ENCODE data around the gene TSPAN15. TPM values are rescaled to one million over a fixed set of nuclear protein-coding genes. Genes with fewer than 3 reads are reported as not detected.

Gene TSPAN15
- total and polyA plus RNA-seq, 3 donors from 2014 or later = 29.7 to 37.5 (median 35.3) TPM

DNA sequence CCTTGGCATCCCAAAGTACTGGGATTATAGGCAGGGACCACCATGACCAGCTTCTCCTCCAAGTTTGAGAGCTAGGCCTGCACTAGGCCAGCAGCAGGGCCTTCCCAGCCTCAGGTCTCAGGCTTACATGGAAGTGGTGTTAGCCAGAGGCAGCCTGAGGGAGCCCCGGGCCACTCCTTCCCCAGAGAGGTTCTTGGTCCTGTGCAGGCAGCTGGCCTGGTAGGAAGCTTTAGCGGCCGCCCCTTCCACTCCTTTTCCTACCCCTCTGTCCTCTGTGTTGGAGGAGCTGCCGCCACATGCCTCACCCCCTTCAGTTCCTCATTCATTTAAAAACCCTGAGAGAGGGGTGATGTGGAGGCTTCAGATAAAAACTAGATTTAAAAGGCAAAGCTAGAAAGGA lies 40.3 kb downstream of the TSPAN15 start:
- no peaks in the 10 kb centered on the region for H3K9me3 ChIP-seq
- intact Hi-C loops (cut with DNase I; ENCODE audit: low total_unique reads) = no loop called here
- H3K36me3 ChIP-seq (ENCODE audit: low read depth, missing control alignments) = no peaks in the 10 kb centered on the region
- WGBS, 2 donors = 81 to 86% methylated on average over 4 of the region's 4 CpGs
- no peak overlapping the region for H3K27ac ChIP-seq
- TF ChIP-seq, protein P1, sequence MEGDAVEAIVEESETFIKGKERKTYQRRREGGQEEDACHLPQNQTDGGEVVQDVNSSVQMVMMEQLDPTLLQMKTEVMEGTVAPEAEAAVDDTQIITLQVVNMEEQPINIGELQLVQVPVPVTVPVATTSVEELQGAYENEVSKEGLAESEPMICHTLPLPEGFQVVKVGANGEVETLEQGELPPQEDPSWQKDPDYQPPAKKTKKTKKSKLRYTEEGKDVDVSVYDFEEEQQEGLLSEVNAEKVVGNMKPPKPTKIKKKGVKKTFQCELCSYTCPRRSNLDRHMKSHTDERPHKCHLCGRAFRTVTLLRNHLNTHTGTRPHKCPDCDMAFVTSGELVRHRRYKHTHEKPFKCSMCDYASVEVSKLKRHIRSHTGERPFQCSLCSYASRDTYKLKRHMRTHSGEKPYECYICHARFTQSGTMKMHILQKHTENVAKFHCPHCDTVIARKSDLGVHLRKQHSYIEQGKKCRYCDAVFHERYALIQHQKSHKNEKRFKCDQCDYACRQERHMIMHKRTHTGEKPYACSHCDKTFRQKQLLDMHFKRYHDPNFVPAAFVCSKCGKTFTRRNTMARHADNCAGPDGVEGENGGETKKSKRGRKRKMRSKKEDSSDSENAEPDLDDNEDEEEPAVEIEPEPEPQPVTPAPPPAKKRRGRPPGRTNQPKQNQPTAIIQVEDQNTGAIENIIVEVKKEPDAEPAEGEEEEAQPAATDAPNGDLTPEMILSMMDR (IDR thresholded peaks at IDR 0.05) = no peak
- TF ChIP-seq POLR2A (IDR thresholded peaks at IDR 0.05) = no peak
- peaks cover 3% of the 10 kb centered on the region for H3K4me1 ChIP-seq
- no peak for DNase-seq
- no peaks in the 10 kb centered on the region for H3K27me3 ChIP-seq
- H3K4me3 ChIP-seq = no peak overlapping the region

DNA sequence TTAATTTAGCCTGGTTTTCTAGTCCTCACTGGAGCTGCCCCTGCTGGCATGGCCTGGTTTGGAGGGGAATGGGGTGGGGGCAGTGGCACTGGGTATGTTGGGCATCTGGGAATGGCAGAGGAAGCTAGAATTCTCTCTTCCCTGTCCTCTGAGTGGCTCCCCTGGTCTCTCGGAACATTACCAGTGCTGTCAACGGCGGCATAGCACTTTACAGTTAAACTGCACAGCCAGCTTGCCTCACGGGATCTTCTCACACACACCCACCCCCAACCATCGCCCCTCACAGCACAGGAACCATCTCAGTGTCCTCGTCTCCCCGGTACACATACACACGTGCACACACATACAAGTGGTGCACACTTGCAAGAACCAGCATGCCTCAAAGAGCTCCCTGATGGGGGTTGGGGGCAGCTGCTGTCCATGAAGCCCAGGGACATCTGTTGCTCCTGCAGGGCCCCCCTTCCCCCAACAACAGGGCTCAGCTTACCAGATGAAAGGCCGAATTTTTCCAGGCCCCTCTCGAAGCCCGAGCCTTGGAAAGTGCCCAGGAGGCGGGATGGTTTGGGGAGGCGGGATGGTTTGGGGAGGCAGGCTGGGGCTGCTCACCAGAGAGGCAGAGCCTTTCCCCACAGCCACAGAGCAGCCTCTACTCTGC lies 41.0 kb downstream of the TSPAN15 start:
- 82 to 88% methylated on average over 10 to 13 of the region's 13 CpGs for WGBS, 2 donors
- H3K4me1 ChIP-seq = peaks cover 3% of the 10 kb centered on the region
- no peaks in the 10 kb centered on the region for H3K27me3 ChIP-seq
- H3K4me3 ChIP-seq = no peak overlapping the region
- no peaks in the 10 kb centered on the region for H3K9me3 ChIP-seq
- intact Hi-C loops (cut with DNase I; ENCODE audit: low total_unique reads) = no loop called here
- no peak overlapping the region for H3K27ac ChIP-seq
- H3K36me3 ChIP-seq (ENCODE audit: low read depth, missing control alignments) = no peaks in the 10 kb centered on the region
- TF ChIP-seq, protein P1 (IDR thresholded peaks at IDR 0.05) = no peak
- no peak for TF ChIP-seq POLR2A (IDR thresholded peaks at IDR 0.05)
- no peak for DNase-seq

DNA sequence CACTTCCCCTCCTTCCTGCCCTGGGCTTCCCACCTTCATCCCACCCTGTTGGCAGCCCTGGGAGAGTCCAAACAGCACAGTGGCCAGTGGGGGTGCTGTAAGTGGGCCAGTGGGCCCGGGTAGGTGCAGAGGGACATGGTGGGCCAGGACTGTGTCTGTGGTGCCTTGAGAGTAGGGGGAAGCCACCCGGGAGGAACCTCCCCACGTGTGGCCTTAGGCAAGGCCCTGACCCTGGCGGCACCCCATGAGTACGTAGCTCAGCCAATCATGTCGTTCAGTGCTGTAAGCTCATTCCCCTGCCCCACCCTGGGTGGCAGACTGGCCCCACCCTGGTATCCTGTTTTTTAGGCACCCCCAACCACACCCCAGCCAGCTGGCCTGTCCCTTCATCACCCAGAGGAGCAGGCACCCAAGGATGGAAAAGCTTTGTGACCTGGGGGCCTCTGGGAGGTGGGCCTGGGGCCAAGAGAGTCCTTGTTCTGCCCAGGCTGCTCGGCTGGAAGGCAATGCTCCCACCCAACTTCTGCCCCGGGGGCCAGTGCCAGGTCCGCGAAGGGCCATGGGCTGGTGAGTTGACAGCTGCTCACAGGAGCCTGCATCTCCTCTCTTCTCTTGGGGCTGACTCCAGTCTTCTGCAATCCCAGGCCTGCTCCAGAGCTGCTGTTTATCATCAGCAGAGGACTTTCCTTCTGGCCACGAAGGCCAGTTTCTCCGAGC lies 41.6 kb downstream of the TSPAN15 start:
- DNase-seq = no peak
- Histone ChIP-seq H3K27ac (no peak overlapping the region), H3K4me3 (no peak overlapping the region), H3K4me1 (peaks cover 3% of the 10 kb centered on the region), H3K9me3 (no peaks in the 10 kb centered on the region), H3K36me3 (ENCODE audit: low read depth, missing control alignments) (no peaks in the 10 kb centered on the region), H3K27me3 (no peaks in the 10 kb centered on the region)
- 55 to 60% methylated on average over 6 to 12 of the region's 12 CpGs for WGBS, 2 donors
- intact Hi-C loops (cut with DNase I; ENCODE audit: low total_unique reads) = no loop called here
- TF ChIP-seq POLR2A (IDR thresholded peaks at IDR 0.05) = no peak
- TF ChIP-seq, protein P1 (IDR thresholded peaks at IDR 0.05) = no peak

DNA sequence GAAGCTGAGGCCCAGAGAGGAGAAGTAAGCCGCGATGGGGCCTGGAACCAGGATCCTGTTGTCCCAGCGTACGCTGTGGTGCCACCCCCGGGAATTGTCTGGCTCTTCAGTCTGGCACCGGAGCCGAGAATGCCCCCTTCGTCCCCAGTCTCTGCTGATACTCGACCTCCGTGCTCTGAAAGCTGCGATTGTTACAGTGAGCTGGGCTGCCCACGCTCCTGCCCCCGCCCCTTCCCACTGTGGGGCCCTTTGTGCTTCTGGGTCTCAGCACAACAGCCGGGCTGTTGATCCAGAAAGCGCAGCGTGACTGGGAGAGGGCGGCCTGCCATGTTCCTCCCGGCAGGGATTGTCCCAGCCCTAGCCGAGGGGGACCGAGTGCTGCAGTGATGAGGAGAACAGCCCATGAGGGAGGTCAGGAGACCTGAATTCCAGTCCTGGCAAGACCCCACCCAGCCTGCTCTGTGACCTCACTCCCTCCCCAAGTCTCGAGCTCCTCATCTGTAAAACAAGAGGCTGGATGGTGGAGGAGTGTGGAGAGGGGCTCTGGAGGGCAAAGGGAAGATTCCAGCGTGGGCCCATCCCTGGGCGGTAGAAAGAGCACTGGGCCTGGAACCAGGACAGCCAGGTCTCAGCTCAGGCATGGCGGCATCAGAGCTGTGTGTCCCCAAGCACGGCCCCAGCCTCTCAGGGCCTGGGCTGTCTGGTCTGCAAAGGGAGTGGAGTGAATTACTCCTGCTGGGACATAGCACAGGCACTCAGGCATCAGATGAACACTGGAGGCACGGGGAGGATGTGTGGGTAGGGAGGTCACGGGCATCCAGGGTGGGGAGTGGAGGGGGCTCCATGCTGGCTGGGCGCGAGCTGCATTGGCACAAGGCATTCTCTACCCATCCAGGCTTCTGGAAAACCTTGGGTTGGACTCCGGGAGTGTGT lies 43.6 kb downstream of the TSPAN15 start:
- Histone ChIP-seq H3K9me3 (no peaks in the 10 kb centered on the region), H3K27ac (peak overlapping the region; percentile 66 to 71), H3K4me1 (peaks cover 3% of the 10 kb centered on the region), H3K4me3 (no peak overlapping the region), H3K27me3 (no peaks in the 10 kb centered on the region), H3K36me3 (ENCODE audit: low read depth, missing control alignments) (no peaks in the 10 kb centered on the region)
- 65 to 82% methylated on average over 22 to 30 of the region's 30 CpGs for whole genome bisulfite sequencing, 2 donors
- TF ChIP-seq, protein P1 (IDR thresholded peaks at IDR 0.05) = no peak
- TF ChIP-seq POLR2A (IDR thresholded peaks at IDR 0.05) = no peak
- DNase-seq = peak; percentile 91
- intact Hi-C loops (cut with DNase I; ENCODE audit: low total_unique reads) = no loop called here

Measured in testis (tissue), 3 donors.